ENCODE results near the gene TSTD1. TPM values are rescaled to one million over a fixed set of nuclear protein-coding genes. Genes with fewer than 3 reads are reported as not detected.

The TSTD1 gene
- total and polyA plus RNA-seq, 10 donors: 24.3 to 141 (median 31.0) TPM

GRCh38 chr1:161081519-161081918 is 42.8 kb upstream of the TSTD1 start:
- H3K4me1 ChIP-seq: peaks cover 0 to 15% (median 0%) of the 10 kb centered on the region in 6 donors
- intact Hi-C loops (cut with DNase I; ENCODE audit: low total_unique reads): no loop called here
- H3K27ac ChIP-seq: no peak overlapping the region
- peaks cover 0 to 9% (median 0%) of the 10 kb centered on the region in 7 donors for H3K27me3 ChIP-seq (replicated peaks in 1 of 7)
- no peak overlapping the region for H3K4me3 ChIP-seq
- no peaks in the 10 kb centered on the region for H3K9me3 ChIP-seq
- TF ChIP-seq POLR2AphosphoS5 (IDR thresholded peaks at IDR 0.05) (no peak), CTCF (IDR thresholded peaks at IDR 0.05 in 8 of 11, conservative IDR thresholded peaks at IDR 0.05 in 3 of 11) (no peak), POLR2A (IDR thresholded peaks at IDR 0.05) (no peak)
- H3K36me3 ChIP-seq: no peaks in the 10 kb centered on the region
- WGBS, 5 donors: 77 to 94% (median 78%) methylated on average over 5 of the region's 5 CpGs
- no peak for DNase-seq

- TF ChIP-seq POLR2A (IDR thresholded peaks at IDR 0.05) (no peak), POLR2AphosphoS5 (IDR thresholded peaks at IDR 0.05) (no peak), CTCF (IDR thresholded peaks at IDR 0.05 in 8 of 11, conservative IDR thresholded peaks at IDR 0.05 in 3 of 11) (no peak)
- peaks cover 0 to 9% (median 0%) of the 10 kb centered on the region in 7 donors for H3K27me3 ChIP-seq (replicated peaks in 1 of 7)
- DNase-seq: no peak
- intact Hi-C loops (cut with DNase I; ENCODE audit: low total_unique reads): no loop called here
- 75 to 92% (median 85%) methylated on average over 5 of the region's 5 CpGs for WGBS, 5 donors
- H3K27ac ChIP-seq: no peak overlapping the region
- H3K4me1 ChIP-seq: peaks cover 0 to 15% (median 0%) of the 10 kb centered on the region in 6 donors
- no peaks in the 10 kb centered on the region for H3K36me3 ChIP-seq
- no peaks in the 10 kb centered on the region for H3K9me3 ChIP-seq
- no peak overlapping the region for H3K4me3 ChIP-seq
Measured at GRCh38 chr1:161080441-161081405, 42.0 kb upstream of the TSTD1 start.

DNA sequence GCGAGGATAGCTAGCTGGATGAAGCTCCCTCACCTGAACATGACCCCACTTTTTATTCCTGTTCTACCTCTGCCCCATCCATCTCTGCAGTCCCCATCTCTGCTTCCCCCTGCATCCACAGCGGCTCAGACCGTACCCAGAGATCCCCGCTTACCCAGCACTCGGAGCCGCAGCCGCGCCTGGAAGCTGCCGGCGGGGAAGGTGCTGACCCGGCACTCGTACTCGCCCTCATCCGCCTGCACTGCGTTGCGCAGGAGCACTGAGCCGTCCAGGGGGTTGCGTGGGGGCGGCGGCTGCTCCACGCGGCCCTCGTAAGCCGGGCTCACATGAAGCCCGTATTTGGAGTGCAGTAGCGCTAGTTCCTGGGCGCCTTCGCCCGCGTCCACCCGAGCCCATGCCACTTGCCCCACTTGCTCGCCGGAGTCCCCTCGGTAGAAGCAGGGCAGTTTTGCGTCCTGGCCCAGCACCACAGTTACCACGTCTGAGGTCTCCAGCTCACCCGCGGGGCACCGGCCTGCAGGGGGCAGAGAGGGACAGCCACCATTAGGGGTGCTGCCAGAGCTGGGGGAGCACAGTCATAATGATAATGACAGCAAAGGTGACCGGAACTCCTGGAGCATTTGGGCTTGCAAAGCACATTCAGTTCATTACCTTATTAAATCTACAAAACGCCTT is 40.8 kb upstream of the TSTD1 start:
- no peak for DNase-seq
- WGBS, 5 donors: 68 to 78% (median 72%) methylated on average over 36 to 41 of the region's 41 CpGs
- no peak overlapping the region for H3K4me3 ChIP-seq
- H3K27me3 ChIP-seq (replicated peaks in 1 of 7): peaks cover 0 to 9% (median 0%) of the 10 kb centered on the region in 7 donors
- H3K36me3 ChIP-seq: no peaks in the 10 kb centered on the region
- H3K27ac ChIP-seq: no peak overlapping the region
- TF ChIP-seq POLR2A (IDR thresholded peaks at IDR 0.05) (no peak), POLR2AphosphoS5 (IDR thresholded peaks at IDR 0.05) (no peak), CTCF (IDR thresholded peaks at IDR 0.05 in 8 of 11, conservative IDR thresholded peaks at IDR 0.05 in 3 of 11) (no peak)
- peaks cover 0 to 15% (median 0%) of the 10 kb centered on the region in 6 donors for H3K4me1 ChIP-seq
- intact Hi-C loops (cut with DNase I; ENCODE audit: low total_unique reads): no loop called here
- no peaks in the 10 kb centered on the region for H3K9me3 ChIP-seq

DNA sequence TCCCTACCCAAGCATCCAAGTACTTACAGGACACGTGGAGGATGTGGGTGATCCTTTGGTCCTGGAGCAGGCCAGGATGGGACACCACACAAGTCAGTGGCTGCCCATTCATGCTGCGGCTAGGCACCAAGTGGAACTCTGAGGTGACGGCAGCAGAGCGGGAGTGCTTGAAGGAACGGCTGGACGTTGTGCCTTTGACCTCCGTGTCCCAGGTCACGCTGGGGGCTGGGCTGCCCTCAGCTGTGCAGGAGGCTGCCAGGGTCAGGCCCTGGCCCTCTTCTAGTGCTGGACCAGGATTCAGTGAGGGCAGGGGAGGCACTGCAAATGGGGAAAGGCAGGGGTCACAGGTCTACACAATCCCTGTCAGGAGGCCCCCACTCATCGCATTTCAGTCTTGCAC is 38.7 kb upstream of the TSTD1 start:
- peaks cover 0 to 9% (median 0%) of the 10 kb centered on the region in 7 donors for H3K27me3 ChIP-seq (replicated peaks in 1 of 7)
- DNase-seq: no peak
- WGBS, 5 donors: 77 to 89% (median 84%) methylated on average over 5 to 9 of the region's 9 CpGs

More for the DNA sequence above, 38.7 kb upstream of the TSTD1 start:
- no peaks in the 10 kb centered on the region for H3K9me3 ChIP-seq
- no peak overlapping the region for H3K4me3 ChIP-seq
- H3K36me3 ChIP-seq: no peaks in the 10 kb centered on the region
- H3K4me1 ChIP-seq: no peaks in the 10 kb centered on the region
- H3K27ac ChIP-seq: no peak overlapping the region
- no peak for TF ChIP-seq POLR2AphosphoS5 (IDR thresholded peaks at IDR 0.05)
- no peak for TF ChIP-seq CTCF (IDR thresholded peaks at IDR 0.05 in 8 of 11, conservative IDR thresholded peaks at IDR 0.05 in 3 of 11)
- TF ChIP-seq POLR2A (IDR thresholded peaks at IDR 0.05): no peak
- intact Hi-C loops (cut with DNase I; ENCODE audit: low total_unique reads): no loop called here

Data from spleen (tissue), 11 donors.